Stimulated activated CD4-positive, alpha-beta T cell treated with anti-CD3 and anti-CD28 coated beads, Interleukin-12 subunit alpha, Interleukin-12 subunit beta, amount 100 ng/mL, for 24 hours (primary cell): Measurements from ENCODE around the gene BEST2.

Experiments
- DNase-seq, 2 experiments: peaks; one replicate each; pipeline ENCODE4 v3.0.0-alpha.2; 2020; ENCODE audit warnings: low read depth in 2 of 2

Gene BEST2

DNA sequence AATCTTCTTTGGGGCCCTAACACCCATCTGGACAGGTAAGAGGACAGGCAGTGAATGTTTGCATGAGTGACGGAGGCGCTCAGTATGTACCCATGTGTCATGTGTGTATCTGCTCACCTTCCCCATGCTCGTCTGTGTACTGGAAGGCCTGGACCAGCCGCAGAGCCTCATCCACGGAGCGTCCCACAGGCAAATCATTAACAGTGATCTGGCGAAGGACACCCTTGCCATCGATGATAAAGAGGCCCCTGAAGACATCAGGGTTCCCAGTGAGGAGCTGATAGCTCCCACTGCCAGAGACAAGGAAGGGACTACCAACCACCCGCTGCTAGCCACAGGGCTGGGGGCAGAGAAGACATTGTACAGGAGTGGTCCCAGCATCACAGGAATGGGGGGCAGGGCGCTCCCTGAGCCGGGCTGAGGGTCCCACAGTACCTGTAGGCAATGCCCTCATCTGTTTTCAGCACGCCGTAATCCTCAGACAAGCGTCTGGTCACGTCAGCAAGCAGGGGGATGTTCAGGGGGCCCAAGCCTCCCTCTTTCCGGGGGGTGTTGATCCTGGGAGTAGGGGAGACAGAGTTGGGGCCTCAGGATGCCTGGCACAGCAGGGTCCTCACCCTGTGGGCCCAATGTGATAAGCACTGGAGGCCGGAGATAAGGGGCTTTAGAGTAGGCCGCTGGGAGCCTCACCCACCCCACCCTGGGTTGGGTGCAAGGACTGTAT, 48.3 kb downstream of the BEST2 start:
- no peak for DNase-seq

DNA sequence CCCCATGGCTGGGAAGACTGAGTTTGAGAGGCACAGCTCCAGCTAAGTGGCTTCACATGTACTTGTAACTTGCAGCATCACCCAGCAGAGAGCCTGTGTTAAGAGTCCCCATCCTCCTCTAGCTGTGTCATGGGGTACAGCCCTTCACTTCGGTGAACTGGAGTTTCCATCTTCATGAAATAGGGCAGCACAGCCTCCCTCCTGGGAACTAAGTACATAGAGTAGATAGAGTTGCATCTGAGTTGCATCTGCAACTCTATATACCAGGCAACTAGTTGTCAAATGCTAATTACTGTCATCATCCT, 48.8 kb downstream of the BEST2 start:
- DNase-seq, result no peak

DNA sequence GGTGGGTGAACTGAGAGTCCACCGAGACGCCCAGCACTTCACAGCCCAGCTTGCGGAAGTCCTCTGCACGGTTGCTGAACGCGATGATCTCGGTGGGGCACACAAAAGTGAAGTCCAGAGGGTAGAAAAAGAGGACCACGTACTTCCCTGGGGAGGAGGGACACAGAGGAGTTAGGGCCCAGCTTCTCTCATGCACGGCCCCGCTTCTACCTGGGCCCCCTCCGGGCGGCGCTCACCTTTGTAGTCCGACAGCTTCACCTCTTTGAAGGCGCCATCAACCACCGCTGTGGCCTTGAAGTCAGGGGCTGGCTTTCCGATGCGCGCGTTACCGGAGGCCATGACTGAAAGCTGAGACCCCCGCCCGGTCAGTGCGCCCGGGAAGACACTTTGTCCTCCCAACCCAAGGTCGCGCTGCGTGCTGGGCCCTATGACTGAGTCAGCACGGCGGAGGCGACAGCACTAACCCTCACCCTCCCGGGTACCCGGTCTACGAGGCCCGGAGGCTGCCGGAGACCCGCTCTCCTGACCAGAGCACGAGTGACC, 49.4 kb downstream of the BEST2 start:
- no peak for DNase-seq

DNA sequence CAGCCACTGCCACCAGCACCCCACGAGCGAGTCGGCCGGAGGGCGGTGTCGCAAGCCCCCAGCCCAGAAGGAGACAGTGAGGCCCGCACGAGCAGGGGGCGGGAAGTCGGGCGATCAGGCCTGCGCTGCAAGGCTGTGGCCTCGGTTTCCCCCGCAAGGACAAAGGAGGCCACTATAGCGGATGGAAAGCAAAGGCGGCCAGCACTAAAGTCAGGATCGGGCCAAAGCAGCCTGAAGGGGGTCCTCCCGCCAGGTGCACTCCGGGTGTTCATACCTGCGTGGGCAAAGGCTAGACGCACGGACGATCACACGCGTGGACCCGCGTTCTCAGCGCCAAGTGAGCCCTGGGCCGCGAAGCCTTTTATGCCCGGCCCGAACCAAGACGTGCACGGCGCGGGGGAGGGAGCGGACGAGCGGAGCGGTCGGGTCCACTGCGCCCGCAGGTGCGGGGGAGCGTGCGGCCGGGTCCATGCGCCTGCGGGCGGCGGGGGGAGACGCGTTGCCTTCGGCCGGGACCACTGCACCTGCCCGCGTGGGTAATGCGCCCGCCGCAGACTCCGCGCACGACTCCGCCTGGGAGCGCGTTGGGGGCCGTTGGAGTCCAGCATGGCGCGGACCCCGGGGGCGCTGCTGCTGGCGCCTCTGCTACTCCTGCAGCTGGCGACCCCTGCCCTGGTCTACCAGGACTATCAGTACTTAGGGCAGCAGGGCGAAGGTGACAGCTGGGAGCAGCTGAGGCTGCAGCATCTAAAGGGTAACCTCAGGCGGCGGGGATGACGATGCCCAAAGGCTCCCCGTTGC, 50.1 kb downstream of the BEST2 start, which contains the start of the genes PRDX2 and THSD8:
Gene PRDX2 (minus strand): TSS at position 335 of the 801 bp plus-strand sequence. CDS start 539 bp downstream, outside the sequence.
Gene THSD8 (plus strand): TSS at position 604 of the 801 bp plus-strand sequence. CDS start 3 bp downstream, at position 607.
- DNase-seq, result peak; percentile 60 to 73

DNA sequence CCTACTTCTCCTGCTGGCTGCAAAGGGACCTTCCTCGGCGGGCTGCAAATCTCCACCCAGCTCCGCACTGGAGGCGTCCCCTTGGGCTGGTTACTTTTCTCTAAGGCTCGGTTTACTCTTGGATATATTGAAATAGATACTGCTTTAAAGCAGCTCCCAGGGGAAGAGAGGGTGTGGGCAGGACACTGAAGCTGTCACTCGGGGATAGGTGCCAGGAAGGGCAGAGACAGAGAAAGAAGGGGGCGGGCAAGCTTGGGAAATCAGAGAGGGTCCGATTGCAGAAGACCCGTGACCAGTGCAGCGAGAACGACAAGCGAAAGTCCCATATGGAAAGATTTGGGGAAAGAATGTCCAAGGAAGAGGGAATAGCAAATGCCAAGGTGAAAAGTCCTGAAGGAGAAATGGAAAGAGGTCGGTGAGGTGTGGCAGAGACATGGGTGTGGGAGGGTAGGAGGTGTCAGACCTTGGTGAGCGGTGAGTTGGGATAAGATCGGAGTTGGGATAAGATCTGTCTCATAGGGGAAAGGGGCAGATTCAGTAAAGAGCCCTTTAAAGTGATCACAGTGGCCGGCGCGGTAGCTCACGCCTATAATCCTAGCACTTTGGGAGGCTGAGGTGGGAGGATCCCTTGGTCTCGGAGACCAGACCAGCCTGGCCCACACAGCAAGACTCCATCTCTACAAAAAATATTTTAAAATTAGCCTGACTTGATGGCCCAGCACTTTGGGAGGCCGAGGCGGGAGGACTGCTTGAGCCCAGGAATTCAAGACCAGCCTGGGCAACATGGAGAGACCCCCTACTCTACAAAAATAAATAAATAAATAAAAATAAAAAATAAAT, 50.9 kb downstream of the BEST2 start:
- no peak for DNase-seq

DNA sequence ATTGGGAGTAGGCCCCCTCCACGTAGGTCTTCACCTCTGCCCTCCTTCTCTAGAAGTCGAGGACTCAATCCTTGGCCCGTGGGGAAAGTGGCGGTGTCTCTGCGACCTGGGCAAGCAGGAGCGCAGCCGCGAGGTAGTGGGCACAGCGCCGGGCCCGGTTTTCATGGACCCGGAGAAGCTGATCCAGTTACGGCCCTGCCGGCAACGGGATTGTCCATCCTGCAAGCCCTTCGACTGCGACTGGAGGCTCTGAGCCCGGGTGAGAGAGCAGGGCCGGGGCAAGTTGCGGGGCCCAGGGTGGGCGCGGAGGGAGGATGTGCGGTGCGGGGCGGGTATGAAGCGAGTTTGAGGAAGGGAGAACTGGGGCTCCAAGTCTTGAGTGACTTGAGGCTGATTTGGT, 52.5 kb downstream of the BEST2 start:
- DNase-seq, result no peak

DNA sequence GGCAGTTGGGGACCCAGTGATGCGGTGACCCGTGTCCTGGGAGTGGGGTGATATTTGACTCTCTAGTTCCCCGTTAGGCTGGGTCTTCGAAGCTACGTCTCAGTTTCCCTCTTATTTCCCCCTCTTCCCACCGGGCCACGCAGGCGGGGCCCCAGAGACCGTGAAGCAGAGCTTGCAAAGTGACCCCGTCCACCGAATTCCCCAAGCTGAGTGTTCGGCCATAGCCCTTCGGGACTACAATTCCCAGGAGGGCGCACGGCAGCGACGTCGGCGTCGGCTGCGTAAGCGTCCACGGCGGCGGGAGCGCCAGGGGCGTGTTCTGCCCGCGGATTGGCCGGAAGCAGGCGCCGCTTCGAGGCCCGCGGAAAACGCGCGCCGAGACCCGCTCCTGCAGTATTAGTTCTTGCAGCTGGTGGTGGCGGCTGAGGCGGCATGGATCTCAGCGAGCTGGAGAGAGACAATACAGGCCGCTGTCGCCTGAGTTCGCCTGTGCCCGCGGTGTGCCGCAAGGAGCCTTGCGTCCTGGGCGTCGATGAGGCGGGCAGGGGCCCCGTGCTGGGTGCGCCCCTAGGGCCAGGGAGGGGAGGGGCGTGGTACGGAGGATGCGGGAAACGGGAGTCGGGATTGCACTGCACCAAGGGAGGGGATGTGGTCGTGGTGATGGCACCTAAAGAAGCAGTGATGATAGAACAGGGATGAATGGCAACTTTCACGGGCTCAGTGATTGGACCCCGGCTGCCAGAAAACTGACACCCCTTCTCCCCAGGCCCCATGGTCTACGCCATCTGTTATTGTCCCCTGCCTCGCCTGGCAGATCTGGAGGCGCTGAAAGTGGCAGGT, 54.9 kb downstream of the BEST2 start, which contains the start of gene RNASEH2A:
Gene RNASEH2A (plus strand): TSS at position 343 of the 840 bp plus-strand sequence. CDS start 90 bp downstream, at position 433.
- peak; percentile 78 to 86 for DNase-seq
